IPS DF 4.7 (cell line): Measurements from ENCODE around the gene GAS7.

ENCODE experiments used
- DNase-seq: peaks from one replicate; pipeline ENCODE4 v3.0.0-alpha.2; 2013; ENCODE audit warnings: low spot score; ENCODE audit errors: extremely low read depth

Gene GAS7

DNA sequence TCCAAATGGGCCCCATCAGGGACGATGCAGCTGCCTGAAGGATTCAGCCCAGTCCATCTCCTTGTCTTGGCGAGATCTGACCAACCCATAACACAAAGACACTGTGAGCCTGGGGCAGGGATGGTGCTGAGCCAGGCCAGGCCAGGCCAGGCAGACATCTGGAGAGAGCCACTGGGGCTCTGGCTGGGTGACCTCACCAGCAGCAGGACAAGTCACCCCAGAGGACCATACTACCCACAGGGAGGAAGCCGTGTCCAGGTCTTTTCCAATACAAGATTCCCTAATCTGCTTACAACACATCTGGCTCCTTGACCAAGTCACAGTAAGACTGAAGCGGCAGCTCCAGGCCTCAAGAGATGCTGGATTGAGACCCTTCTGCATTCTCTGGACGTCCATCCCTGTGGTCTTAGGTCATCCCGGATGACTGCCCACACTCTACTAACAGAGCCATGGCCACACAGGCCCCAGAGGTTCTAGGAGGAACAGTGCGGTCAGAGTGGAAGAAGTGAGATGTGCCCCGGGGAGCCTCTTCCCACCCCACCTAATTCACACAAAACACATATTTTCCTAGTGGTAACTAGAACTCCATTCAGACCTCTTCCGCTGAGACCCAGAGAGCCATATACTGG is 211.5 kb downstream of the GAS7 start:
- DNase-seq = no peak

GRCh38 chr17:9985646-9986045 is 212.8 kb downstream of the GAS7 start:
- no peak for DNase-seq

DNA sequence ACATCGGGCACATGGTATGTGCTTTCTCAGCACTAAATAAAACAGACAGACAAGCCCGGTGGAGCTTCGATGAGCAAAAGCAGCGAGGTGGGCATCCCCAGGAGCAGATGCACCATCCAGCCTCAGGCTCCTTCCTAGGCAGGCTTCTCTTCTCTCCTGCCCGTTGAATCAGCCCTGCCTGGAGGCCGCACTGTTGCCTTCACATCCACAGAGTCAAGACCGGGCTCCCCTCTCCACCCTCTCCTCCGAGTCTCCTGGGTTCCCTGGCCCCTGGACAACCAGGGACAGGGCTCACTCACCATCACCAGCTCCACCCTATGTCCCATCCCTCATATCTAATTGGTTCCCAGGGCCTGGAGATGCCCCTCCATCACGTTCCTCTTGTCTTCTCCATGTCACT is 213.6 kb downstream of the GAS7 start:
- no peak for DNase-seq

DNA sequence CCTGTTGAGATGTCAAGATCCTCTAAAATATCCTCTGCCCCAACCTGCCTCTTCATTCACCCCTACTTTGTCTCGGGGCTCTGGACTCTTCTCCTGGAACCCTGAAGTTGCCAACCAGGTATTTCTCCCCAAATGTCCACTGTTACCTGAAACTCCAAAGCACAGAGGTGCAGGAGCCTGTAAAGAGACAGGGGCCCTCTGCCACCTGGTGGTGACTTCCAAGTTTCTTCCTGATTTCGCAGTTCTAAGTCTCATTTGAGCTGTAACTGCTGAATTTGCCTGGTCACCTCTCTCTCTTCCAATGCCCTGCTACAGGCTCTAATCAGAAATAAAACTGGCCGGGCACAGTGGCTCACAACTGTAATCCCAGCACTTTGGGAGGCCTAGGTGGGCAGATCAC is 216.2 kb downstream of the GAS7 start:
- no peak for DNase-seq

DNA sequence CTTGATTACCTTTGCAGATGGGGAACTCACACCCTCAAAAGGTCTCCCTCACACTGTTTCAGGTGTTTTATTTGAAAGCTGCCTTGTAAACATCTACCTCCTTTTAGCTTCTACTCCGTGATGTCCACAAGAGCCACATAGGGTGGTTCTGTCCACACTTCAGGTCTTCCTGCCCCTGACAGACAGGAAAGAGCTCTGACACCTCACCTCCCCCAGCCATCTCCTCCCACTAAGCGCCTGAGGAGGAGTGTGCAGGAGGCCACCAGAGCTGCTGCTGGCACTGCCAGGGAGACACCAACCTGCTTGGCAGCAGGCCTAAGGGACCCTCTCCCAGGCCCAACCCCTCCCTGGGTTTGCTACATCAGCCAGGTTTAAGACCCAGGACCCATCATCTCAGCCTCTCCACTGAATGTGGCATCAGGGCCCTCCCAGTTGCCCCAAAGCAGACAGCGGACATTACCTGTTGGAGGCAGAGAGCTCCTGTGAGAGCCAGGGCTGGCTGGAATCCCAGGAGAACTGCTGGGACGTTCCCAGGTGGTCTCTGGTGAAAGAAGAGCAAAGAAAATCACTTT is 217.0 kb downstream of the GAS7 start:
- no peak for DNase-seq

DNA sequence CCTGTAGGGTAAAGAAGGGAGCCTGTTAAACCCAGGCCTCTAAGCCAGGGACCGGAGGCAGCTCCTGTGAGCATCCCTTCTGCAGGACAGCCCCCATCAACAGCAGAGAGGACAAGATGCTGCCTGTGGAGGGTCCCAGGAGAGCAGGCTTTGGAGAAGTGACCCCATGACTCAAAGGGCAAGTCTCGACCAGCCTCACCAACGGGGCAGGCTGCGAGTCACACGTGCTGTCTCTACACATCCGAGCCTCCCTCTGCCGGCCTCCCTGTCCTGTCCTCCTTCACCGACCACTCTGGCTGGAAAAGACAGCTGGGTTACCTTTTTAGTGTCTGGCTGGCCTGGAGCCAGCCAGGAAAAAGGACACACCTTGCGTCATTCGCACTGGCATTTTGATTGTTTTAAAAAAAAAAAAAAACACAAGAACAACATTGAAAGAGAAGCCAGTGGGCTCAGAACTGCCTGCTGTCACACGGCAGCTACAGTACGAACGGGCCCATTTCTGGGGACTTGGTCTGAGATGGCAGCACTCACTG is 218.9 kb downstream of the GAS7 start:
- no peak for DNase-seq

DNA sequence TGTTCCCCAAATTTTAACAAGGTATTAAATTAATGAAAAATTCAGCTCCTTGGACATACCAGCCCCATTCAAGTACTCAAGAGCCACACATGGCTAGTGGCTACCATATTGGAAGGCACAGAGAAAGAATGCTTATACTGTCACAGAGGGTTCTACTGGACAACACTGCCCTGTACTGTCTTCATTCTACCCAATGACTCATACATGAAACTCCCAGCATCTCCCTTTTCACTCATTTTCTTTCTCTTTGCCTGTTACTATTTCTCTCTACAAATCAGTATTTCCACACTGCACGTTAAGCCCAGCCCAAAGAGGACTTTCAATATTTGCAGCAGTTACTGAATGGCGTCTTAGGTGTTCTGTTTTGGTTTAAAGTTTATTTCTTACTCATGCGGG is 221.2 kb downstream of the GAS7 start:
- no peak for DNase-seq

DNA sequence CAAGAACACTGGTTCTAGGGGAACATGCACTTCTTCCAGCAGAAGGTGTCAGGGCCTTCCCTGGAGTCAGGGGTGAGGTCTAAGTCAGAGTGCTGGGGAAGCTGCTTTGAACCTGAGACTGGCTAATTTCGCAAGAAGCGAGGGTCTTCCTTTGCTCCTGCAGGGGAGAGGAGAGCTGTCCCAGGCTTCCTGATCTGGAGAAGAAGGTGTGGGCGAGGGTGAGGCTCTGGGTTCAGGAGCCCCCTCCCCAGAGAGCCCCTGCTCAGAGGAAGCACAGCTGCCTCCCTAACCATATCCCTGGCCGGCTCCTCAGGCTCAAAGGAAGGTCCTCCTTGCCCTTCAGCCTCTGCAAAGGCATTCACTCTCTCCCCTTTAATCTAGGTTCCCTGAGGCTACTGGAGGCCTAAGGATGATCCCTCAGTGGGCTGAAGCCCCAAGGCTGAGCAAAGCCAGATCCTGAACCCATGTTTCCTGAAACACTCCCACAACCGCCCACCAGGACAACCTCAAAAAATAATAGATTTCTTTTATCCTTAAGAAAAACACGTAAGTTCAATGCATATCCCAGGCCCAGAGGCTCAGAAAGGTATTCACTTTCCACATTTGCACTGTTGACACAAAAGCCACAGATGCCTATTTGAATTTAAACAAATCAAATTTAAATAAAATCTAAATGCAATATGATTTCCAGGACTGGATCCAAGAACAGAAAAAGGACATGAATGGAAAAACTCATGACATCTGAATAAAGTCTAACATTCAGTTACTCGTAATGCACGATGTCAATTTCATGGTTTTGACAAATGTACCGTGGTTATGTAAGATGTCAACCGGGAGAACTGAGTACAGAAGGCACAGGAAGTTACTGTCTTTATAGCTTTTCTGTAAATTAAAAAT is 221.9 kb downstream of the GAS7 start:
- DNase-seq = no peak

- DNase-seq = no peak
These were observed 223.7 kb downstream of the GAS7 start for GRCh38 chr17:9974448-9975381.

GRCh38 chr17:9973669-9974447 is 224.5 kb downstream of the GAS7 start:
- no peak for DNase-seq

DNA sequence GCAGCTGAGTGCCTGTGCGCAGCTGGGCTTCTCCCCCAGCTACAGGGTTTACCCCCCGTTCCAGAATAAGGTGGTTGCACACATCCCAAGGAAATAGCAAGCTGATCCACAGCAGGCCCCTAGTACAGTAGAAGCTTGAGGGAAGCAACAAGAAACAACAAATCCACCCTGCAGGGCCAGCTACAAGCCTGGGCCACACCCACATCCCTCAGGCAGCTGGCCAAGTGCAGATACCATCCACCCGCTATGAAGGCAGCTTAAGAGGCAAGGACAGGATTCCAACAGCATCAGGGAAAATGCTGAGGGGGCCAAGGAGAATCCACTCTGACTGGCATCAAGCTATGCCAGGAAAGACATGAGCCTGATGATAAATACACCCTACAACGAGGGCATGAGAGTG is 226.4 kb downstream of the GAS7 start:
- no peak for DNase-seq

DNA sequence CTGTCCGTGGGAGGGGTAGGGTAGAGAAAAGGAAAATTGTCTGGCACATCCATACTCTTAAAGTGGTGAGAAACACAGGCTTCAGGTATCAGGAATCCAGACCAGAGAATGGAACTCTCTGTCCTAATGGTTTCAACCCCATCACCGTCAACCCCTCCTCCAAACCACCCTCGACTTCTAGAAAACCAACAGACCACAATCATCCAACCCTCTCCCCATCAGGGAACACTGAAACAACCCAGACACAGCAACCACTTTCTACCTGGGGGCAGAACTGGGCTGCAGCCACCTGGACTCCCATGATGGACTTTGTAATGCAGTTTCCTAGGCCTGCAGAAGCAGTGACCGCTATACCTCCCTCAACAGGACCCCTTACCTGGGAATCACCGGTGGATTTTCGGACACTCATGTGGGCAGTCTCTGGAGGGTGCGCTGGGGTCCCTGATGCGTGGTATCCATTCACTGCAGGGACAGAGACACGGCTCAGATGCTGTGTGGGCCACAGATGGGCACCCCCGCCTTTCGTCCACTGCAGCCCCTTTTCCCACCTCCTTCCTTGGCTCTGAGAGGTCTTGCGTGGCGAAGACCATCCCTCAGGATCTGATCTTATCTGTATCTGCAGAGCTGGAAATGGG is 229.0 kb downstream of the GAS7 start:
- no peak for DNase-seq

DNA sequence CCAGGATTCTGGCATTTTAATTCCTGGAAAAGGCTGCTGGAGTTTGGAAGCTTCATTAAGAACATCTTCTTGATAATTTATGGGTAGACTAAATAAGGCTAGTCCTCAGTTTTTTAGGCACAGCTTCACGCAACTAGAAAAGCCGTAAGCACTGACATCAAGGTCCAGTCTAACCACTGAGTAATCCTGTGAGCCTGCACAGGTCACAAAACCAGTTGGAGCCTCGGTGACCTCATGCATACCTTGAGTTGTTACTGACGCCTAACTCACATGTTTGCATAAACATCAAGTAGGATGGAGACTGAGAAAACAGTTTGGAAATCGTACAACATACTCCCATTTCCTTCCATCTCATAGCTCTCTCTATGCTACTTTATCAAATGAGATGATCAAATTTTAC is 229.5 kb downstream of the GAS7 start:
- DNase-seq = no peak

DNA sequence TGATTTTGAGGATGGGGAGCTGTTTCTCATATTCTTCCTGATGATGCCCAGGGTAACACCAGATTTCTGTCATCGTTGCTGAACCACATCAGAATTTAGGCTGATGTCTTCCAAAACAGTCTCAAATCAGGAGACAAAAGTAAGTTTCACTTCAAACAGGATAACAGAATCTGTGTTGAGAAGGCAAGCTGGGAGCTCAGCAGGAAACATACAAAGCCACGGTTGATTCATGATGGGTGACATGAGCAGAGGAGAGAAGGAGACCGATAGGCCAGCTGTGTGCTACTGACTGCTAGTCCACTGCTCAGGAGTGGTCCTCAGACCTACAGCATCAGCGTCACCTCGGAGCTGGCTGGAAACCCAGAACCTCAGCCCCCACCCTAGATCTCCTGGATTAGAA is 230.4 kb downstream of the GAS7 start:
- no peak for DNase-seq

GRCh38 chr17:9959377-9959981 is 238.9 kb downstream of the GAS7 start:
- DNase-seq = no peak

GRCh38 chr17:9958586-9959281 is 239.7 kb downstream of the GAS7 start:
- no peak for DNase-seq

DNA sequence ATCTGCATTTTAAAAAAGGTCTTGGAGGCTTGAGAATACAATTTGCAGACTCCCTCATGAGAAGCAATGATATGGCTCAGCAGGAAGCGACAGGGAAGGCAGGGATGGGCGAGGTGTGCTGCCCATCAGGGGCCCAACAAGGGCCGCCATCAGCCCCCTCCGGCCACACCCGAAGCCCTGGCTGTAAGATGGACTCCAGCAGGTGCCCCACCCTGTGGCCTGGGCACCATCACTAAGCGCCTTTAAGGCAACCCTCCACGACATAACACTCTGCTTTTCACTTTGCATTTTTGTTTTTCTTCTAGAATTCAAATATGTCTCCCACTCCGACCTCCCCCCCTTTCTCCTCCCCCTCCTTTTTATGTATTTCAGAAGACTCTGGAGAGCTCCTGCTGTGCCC is 241.2 kb downstream of the GAS7 start:
- no peak for DNase-seq

GRCh38 chr17:9956474-9957131 is 241.8 kb downstream of the GAS7 start:
- DNase-seq = no peak
